Measurements from ENCODE around the gene LIPE.

LIPE gene

DNA sequence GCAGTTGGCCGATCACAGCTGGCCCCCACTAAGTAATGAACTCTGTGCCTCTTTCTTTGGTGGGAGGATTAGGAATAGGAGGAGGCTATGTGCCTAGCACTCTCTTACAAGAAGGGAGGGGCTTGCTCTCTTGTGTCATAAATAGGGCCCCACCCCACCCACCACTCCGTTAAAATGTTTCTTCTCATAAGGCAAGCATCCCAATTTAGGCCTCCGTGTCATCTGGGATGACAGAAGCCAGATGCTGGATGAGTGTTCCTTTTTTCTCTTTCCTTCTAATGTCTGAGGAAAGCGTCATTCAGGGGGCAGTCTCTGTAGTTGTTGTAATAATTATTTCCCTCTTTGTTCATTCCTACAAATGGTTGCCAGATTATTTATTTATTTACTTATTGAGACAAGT is at the start of gene LIPE:
TSS of gene LIPE (minus strand) at position 76 of the 400 bp plus-strand sequence. CDS start 239 bp downstream, outside the sequence.
- TF ChIP-seq OSR1 (CRISPR knock-in tag; IDR thresholded peaks at IDR 0.05) (no peak), CSDC2 (CRISPR knock-in tag; IDR thresholded peaks at IDR 0.05) (no peak), ZFP30 (CRISPR knock-in tag; IDR thresholded peaks at IDR 0.05) (no peak), ZFP3 (CRISPR knock-in tag; IDR thresholded peaks at IDR 0.05) (no peak), TCF4 (CRISPR knock-in tag; IDR thresholded peaks at IDR 0.05; ENCODE audit: borderline replicate concordance) (no peak), ZNF8 (CRISPR knock-in tag; IDR thresholded peaks at IDR 0.05) (no peak), ZNF70 (CRISPR knock-in tag; IDR thresholded peaks at IDR 0.05) (no peak), ISL1 (CRISPR knock-in tag; IDR thresholded peaks at IDR 0.05) (no peak), GLIS3 (CRISPR knock-in tag; IDR thresholded peaks at IDR 0.05) (no peak), TOX (CRISPR knock-in tag; IDR thresholded peaks at IDR 0.05; ENCODE audit: borderline replicate concordance) (no peak), PATZ1 (CRISPR knock-in tag; IDR thresholded peaks at IDR 0.05; ENCODE audit: borderline replicate concordance) (no peak), PPARA (CRISPR knock-in tag; IDR thresholded peaks at IDR 0.05; ENCODE audit: borderline replicate concordance) (no peak)
- TF ChIP-seq, protein P1, sequence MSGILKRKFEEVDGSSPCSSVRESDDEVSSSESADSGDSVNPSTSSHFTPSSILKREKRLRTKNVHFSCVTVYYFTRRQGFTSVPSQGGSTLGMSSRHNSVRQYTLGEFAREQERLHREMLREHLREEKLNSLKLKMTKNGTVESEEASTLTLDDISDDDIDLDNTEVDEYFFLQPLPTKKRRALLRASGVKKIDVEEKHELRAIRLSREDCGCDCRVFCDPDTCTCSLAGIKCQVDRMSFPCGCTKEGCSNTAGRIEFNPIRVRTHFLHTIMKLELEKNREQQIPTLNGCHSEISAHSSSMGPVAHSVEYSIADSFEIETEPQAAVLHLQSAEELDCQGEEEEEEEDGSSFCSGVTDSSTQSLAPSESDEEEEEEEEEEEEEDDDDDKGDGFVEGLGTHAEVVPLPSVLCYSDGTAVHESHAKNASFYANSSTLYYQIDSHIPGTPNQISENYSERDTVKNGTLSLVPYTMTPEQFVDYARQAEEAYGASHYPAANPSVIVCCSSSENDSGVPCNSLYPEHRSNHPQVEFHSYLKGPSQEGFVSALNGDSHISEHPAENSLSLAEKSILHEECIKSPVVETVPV (CRISPR knock-in tag; IDR thresholded peaks at IDR 0.05) = no peak
- ATAC-seq = no peak

DNA sequence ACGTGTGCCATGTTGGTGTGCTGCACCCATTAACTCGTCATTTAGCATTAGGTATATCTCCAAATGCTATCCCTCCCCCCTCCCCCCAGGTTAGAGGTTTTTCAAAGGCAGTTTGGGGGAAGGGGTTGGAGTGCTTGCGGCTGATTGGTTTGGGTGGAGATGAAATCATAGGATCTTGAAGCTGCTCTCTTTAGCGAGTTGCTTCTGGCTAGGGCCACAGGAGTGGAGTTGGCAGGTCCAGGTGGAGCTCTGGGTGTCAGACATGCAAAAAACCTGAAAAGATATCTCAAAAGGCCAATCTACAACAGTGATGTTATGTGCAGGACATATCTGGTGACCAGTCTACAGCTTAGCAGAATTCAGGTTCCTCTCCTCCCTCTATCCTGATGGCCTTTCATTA is 48.2 kb upstream of the LIPE start:
- no peak for TF ChIP-seq BACH2 (CRISPR knock-in tag; IDR thresholded peaks at IDR 0.05; ENCODE audit: borderline replicate concordance)
- TF ChIP-seq ZNF8 (CRISPR knock-in tag; IDR thresholded peaks at IDR 0.05) = no peak
- TF ChIP-seq ZFP30 (CRISPR knock-in tag; IDR thresholded peaks at IDR 0.05) = no peak
- TF ChIP-seq OSR1 (CRISPR knock-in tag; IDR thresholded peaks at IDR 0.05) = no peak
- TF ChIP-seq, protein P2, sequence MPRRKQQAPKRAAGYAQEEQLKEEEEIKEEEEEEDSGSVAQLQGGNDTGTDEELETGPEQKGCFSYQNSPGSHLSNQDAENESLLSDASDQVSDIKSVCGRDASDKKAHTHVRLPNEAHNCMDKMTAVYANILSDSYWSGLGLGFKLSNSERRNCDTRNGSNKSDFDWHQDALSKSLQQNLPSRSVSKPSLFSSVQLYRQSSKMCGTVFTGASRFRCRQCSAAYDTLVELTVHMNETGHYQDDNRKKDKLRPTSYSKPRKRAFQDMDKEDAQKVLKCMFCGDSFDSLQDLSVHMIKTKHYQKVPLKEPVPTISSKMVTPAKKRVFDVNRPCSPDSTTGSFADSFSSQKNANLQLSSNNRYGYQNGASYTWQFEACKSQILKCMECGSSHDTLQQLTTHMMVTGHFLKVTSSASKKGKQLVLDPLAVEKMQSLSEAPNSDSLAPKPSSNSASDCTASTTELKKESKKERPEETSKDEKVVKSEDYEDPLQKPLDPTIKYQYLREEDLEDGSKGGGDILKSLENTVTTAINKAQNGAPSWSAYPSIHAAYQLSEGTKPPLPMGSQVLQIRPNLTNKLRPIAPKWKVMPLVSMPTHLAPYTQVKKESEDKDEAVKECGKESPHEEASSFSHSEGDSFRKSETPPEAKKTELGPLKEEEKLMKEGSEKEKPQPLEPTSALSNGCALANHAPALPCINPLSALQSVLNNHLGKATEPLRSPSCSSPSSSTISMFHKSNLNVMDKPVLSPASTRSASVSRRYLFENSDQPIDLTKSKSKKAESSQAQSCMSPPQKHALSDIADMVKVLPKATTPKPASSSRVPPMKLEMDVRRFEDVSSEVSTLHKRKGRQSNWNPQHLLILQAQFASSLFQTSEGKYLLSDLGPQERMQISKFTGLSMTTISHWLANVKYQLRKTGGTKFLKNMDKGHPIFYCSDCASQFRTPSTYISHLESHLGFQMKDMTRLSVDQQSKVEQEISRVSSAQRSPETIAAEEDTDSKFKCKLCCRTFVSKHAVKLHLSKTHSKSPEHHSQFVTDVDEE (CRISPR knock-in tag; IDR thresholded peaks at IDR 0.05) = no peak
- TF ChIP-seq RARB (CRISPR knock-in tag; IDR thresholded peaks at IDR 0.05) = no peak
- no peak for TF ChIP-seq TOX (CRISPR knock-in tag; IDR thresholded peaks at IDR 0.05; ENCODE audit: borderline replicate concordance)
- no peak for TF ChIP-seq ESRRG (CRISPR knock-in tag; IDR thresholded peaks at IDR 0.05)
- no peak for TF ChIP-seq ZC3H10 (CRISPR knock-in tag; IDR thresholded peaks at IDR 0.05)
- TF ChIP-seq ISL1 (CRISPR knock-in tag; IDR thresholded peaks at IDR 0.05) = no peak
- TF ChIP-seq, protein P3, sequence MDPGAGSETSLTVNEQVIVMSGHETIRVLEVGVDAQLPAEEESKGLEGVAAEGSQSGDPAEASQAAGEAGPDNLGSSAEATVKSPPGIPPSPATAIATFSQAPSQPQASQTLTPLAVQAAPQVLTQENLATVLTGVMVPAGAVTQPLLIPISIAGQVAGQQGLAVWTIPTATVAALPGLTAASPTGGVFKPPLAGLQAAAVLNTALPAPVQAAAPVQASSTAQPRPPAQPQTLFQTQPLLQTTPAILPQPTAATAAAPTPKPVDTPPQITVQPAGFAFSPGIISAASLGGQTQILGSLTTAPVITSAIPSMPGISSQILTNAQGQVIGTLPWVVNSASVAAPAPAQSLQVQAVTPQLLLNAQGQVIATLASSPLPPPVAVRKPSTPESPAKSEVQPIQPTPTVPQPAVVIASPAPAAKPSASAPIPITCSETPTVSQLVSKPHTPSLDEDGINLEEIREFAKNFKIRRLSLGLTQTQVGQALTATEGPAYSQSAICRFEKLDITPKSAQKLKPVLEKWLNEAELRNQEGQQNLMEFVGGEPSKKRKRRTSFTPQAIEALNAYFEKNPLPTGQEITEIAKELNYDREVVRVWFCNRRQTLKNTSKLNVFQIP (CRISPR knock-in tag; IDR thresholded peaks at IDR 0.05; ENCODE audit: borderline replicate concordance, low read depth) = no peak
- no peak for TF ChIP-seq CREB5 (CRISPR knock-in tag; IDR thresholded peaks at IDR 0.05; ENCODE audit: low read depth)
- ATAC-seq = no peak

DNA sequence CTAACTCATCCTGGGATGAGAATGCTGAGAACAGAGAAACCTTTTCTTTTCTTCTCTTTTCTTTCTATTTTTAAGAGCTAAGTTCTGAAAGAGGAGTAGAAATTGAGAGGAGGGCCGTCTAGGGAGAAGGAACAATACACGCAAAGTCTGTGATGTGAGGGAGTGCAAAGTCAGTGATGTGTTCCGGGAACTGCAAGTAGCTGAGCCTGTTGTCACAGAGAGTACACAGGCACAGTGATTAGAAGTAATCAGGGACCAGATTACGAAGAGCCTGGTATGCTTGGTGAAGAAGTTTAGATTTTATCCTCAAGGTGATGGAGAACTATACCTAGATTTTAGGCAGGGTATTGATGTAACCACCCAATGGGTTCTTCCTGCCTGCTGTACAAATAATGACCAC is 47.6 kb upstream of the LIPE start:
- TF ChIP-seq PATZ1 (CRISPR knock-in tag; IDR thresholded peaks at IDR 0.05; ENCODE audit: borderline replicate concordance) (no peak), OSR1 (CRISPR knock-in tag; IDR thresholded peaks at IDR 0.05) (no peak)
- ATAC-seq = no peak
